ENCODE results near the gene SCN9A. TPM values are rescaled to one million over a fixed set of nuclear protein-coding genes. Genes with fewer than 3 reads are reported as not detected.

Gene SCN9A
- total and polyA plus RNA-seq, 2 of the 8 experiments (the other 6 are each of a cell fraction or from before 2014, with no cell fraction given), result 1.6 to 6.2 TPM

GRCh38 chr2:166382448-166382847 lies 6.7 kb upstream of the SCN9A start:
- Histone ChIP-seq H3K56ac (replicated peaks; ENCODE audit: insufficient read length, low read depth, low read length) (no peak overlapping the region), H3K14ac (ENCODE audit: insufficient read length) (no peak overlapping the region), H2BK12ac (ENCODE audit: low read depth, low read length) (no peak overlapping the region), H2BK120ac (replicated peaks; ENCODE audit: low read depth, low read length) (no peak overlapping the region), H3K4ac (replicated peaks; ENCODE audit: insufficient read length, low read depth, low read length) (no peak overlapping the region), H2BK15ac (ENCODE audit: low read length) (no peak overlapping the region), H2AK5ac (ENCODE audit: low read depth, low read length) (no peak overlapping the region), H3K27me3 (replicated peaks in 1 of 4; ENCODE audit: control insufficient read depth in 3 of 4, extremely low read depth in 1 of 4, insufficient read depth in 3 of 4, low read length in 3 of 4) (no peaks in the 10 kb centered on the region), H2AFZ (ENCODE audit: low read length) (no peak overlapping the region), H2BK20ac (ENCODE audit: low read length) (no peak overlapping the region), H3K18ac (ENCODE audit: extremely low read depth, low read length) (no peak overlapping the region), H3K4me1 (replicated peaks in 1 of 4; ENCODE audit: control insufficient read depth in 3 of 4, insufficient read depth in 4 of 4, low read length in 3 of 4) (no peaks in the 10 kb centered on the region), H3K23ac (ENCODE audit: insufficient read length) (no peak overlapping the region), H2BK5ac (ENCODE audit: low read depth, low read length) (no peak overlapping the region), H3K36me3 (ENCODE audit: control insufficient read depth in 2 of 4, insufficient read depth in 4 of 4, low read length in 3 of 4) (no peaks in the 10 kb centered on the region), H3K4me2 (ENCODE audit: insufficient read depth in 1 of 2, low read depth in 2 of 2, low read length in 2 of 2) (no peak overlapping the region), H3K4me3 (ENCODE audit: extremely low read depth in 1 of 4, insufficient read depth in 2 of 4, low read depth in 3 of 4, low read length in 4 of 4) (no peak overlapping the region), H4K91ac (replicated peaks; ENCODE audit: insufficient read length, low read length) (no peak overlapping the region), H3K27ac (ENCODE audit: low read depth, low read length) (no peak overlapping the region), H3K9ac (replicated peaks in 1 of 4; ENCODE audit: extremely low read depth in 1 of 4, low read depth in 3 of 4, low read length in 3 of 4) (no peak overlapping the region), H4K8ac (ENCODE audit: extremely low read depth, insufficient read depth, low read length) (no peak overlapping the region), H3K23me2 (ENCODE audit: low read depth, low read length) (no peaks in the 10 kb centered on the region), H3K79me1 (ENCODE audit: low read depth, low read length) (no peaks in the 10 kb centered on the region), H4K20me1 (replicated peaks in 1 of 2; ENCODE audit: control insufficient read depth in 1 of 2, insufficient read depth in 2 of 2, low read length in 2 of 2) (no peaks in the 10 kb centered on the region), H3K9me3 (ENCODE audit: insufficient read depth in 2 of 2, low read depth in 1 of 2, low read length in 1 of 2) (no peaks in the 10 kb centered on the region), H3K79me2 (ENCODE audit: control insufficient read depth in 1 of 2, insufficient read depth in 2 of 2, low read length in 2 of 2) (no peaks in the 10 kb centered on the region), H4K5ac (ENCODE audit: insufficient read length, low read depth, low read length) (no peak overlapping the region)
- no peak for TF ChIP-seq BRCA1 (IDR thresholded peaks at IDR 0.05; ENCODE audit: low read depth, low read length)
- TF ChIP-seq TBP (IDR thresholded peaks at IDR 0.05; ENCODE audit: low read depth, low read length), result no peak
- TF ChIP-seq CEBPB (IDR thresholded peaks at IDR 0.05; ENCODE audit: low read depth, low read length), result no peak
- no peak for TF ChIP-seq RXRA (IDR thresholded peaks at IDR 0.05; ENCODE audit: insufficient read depth, low read depth, low read length)
- no peak for TF ChIP-seq SP4 (IDR thresholded peaks at IDR 0.05; ENCODE audit: low read length)
- no peak for TF ChIP-seq SRF (IDR thresholded peaks at IDR 0.05; ENCODE audit: low read depth, low read length)
- TF ChIP-seq CREB1 (IDR thresholded peaks at IDR 0.05), result no peak
- TF ChIP-seq JUND (IDR thresholded peaks at IDR 0.05; ENCODE audit: low read length), result no peak
- no peak for TF ChIP-seq BCL11A (IDR thresholded peaks at IDR 0.05; ENCODE audit: low read depth in 2 of 2, low read length in 2 of 2)
- no peak for TF ChIP-seq SAP30 (IDR thresholded peaks at IDR 0.05; ENCODE audit: insufficient read depth, insufficient replicate concordance, low read length)
- TF ChIP-seq KDM4A (IDR thresholded peaks at IDR 0.05; ENCODE audit: low read depth, low read length, severe bottlenecking), result no peak
- no peak for TF ChIP-seq E2F6 (IDR thresholded peaks at IDR 0.05)
- TF ChIP-seq CTBP2 (IDR thresholded peaks at IDR 0.05; ENCODE audit: borderline replicate concordance, insufficient read depth, insufficient read length, low read length), result no peak
- no peak for TF ChIP-seq RAD21 (IDR thresholded peaks at IDR 0.05 in 1 of 2, conservative IDR thresholded peaks at IDR 0.05 in 1 of 2; ENCODE audit: low read depth in 2 of 2, low read length in 2 of 2)
- CTCF ChIA-PET (ENCODE audit: partially characterized antibody), result interaction anchor here (0.6 to 2.3 kb wide), 6 partner anchors 19 to 1194 kb away, joined by 3 to 14 read pairs (median 4); no protein-coding TSS in a partner anchor
- WGBS, 2 experiments (ENCODE audit: extremely low coverage in 1 of 2, insufficient coverage in 1 of 2, insufficient read length in 1 of 2, insufficient replicate concordance in 2 of 2, low coverage in 1 of 2, low lambda C conversion rate in 2 of 2, missing lambda C conversion rate in 1 of 2), result 97% methylated on average over 3 of the region's 3 CpGs; no CpG with 5 or more reads in 1 of the 2 experiments
- POLR2A ChIA-PET (ENCODE audit: partially characterized antibody), result no interaction called here
- DNase-seq (ENCODE audit: low read depth in 1 of 2, low spot score in 2 of 2), result no peak
- no peak for FAIRE-seq

Measured in H1 (cell line).